IMR-90 (cell line): ENCODE results near the gene CTIF. TPM values are rescaled to one million over a fixed set of nuclear protein-coding genes. Genes with fewer than 3 reads are reported as not detected.

Experiments used
- ATAC-seq: fragments of 200-7000 bp; cut with Tn5 transposase; 2 replicates; pipeline ENCODE4 v1.9.1; 2020; ENCODE audit warnings: low read depth, mild to moderate bottlenecking, moderate library complexity
- BruUV-seq: library from RNA; stranded (reverse); fragments of 400-500 nt; replicated peaks from 2 replicates; lab custom pipeline; 2021; lab: Mats Ljungman, UMichigan
- CTCF ChIA-PET: fragments of 300-600 bp; formaldehyde crosslinking; extraction: SDS; loops from one replicate; lab custom pipeline; 2021; ENCODE audit warnings: antibody characterized with exemption; lab: Yijun Ruan, JAX
- POLR2A ChIA-PET: fragments of 300-600 bp; sonication (Branson Sonifier 250); formaldehyde crosslinking; loops from one replicate; lab custom pipeline; 2022; ENCODE audit warnings: antibody characterized with exemption; ENCODE audit not compliant: unreplicated experiment; lab: Charles Lee
- DNase-seq: peaks from one replicate; pipeline ENCODE4 v3.0.0; 2013
- H2AFZ ChIP-seq: replicated peaks from 2 replicates; pipeline ENCODE3; 2013; ENCODE audit warnings: low read length, mild to moderate bottlenecking; ENCODE audit not compliant: poor library complexity
- H2AK5ac ChIP-seq: 2 replicates; pipeline ENCODE4 v1.6.1; 2013; ENCODE audit warnings: low read depth, low read length, inconsistent platforms
- H2AK9ac ChIP-seq: replicated peaks from 2 replicates; pipeline ENCODE3; 2013; ENCODE audit warnings: mild to moderate bottlenecking, low read depth, low read length, moderate library complexity; ENCODE audit not compliant: poor library complexity
- H2BK120ac ChIP-seq: 2 replicates; pipeline ENCODE4 v1.6.1; 2013; ENCODE audit warnings: low read depth, low read length, inconsistent platforms
- H2BK15ac ChIP-seq: 3 replicates; pipeline ENCODE4 v1.6.1; 2013; ENCODE audit warnings: low read depth, low read length, inconsistent platforms
- H2BK20ac ChIP-seq: 2 replicates; pipeline ENCODE4 v1.6.1; 2013; ENCODE audit warnings: low read depth, mild to moderate bottlenecking, inconsistent platforms, low read length, moderate library complexity
- H2BK5ac ChIP-seq: 2 replicates; pipeline ENCODE4 v1.6.1; 2013; ENCODE audit warnings: mild to moderate bottlenecking, low read depth, low read length, inconsistent platforms; ENCODE audit not compliant: poor library complexity, severe bottlenecking
- H3K14ac ChIP-seq: replicated peaks from 2 replicates; pipeline ENCODE4 v1.6.1; 2013; ENCODE audit warnings: low read depth, low read length, inconsistent platforms
- H3K18ac ChIP-seq: 2 replicates; pipeline ENCODE4 v1.6.1; 2013; ENCODE audit warnings: low read depth, low read length, control low read depth
- H3K23ac ChIP-seq: 2 replicates; pipeline ENCODE4 v1.6.1; 2013; ENCODE audit warnings: low read depth, low read length, inconsistent platforms
- H3K27ac ChIP-seq: 2 replicates; pipeline ENCODE4 v1.5.1; 2013; ENCODE audit warnings: mild to moderate bottlenecking, control low read depth, low read length; ENCODE audit not compliant: insufficient read depth
- H3K27me3 ChIP-seq: 2 replicates; pipeline ENCODE4 v1.6.1; 2013; ENCODE audit warnings: low read length; ENCODE audit not compliant: control insufficient read depth, insufficient read depth
- H3K36me3 ChIP-seq: 2 replicates; pipeline ENCODE4 v1.6.1; 2013; ENCODE audit warnings: low read length, mixed read lengths; ENCODE audit not compliant: control insufficient read depth, insufficient read depth
- H3K4ac ChIP-seq: 2 replicates; pipeline ENCODE4 v1.6.1; 2013; ENCODE audit warnings: low read depth, low read length, inconsistent platforms
- H3K4me1 ChIP-seq: 2 replicates; pipeline ENCODE4 v1.6.1; 2013; ENCODE audit warnings: low read length, mixed read lengths; ENCODE audit not compliant: control insufficient read depth, insufficient read depth
- H3K4me2 ChIP-seq: 2 replicates; pipeline ENCODE4 v1.6.1; 2013; ENCODE audit warnings: low read depth, mild to moderate bottlenecking, control low read depth, low read length, moderate library complexity
- H3K4me3 ChIP-seq: 2 replicates; pipeline ENCODE4 v1.5.1; 2013; ENCODE audit warnings: low read depth, mild to moderate bottlenecking, control low read depth, low read length, moderate library complexity; ENCODE audit not compliant: insufficient read depth
- H3K56ac ChIP-seq: 2 replicates; pipeline ENCODE4 v1.6.1; 2013; ENCODE audit warnings: low read length, inconsistent platforms; ENCODE audit not compliant: insufficient read depth; ENCODE audit errors: extremely low read depth
- H3K79me1 ChIP-seq, 2 experiments: 2 replicates each; pipeline ENCODE4 v1.6.1; 2013; ENCODE audit warnings: low read length in 2 of 2, inconsistent platforms in 1 of 2, low read depth in 1 of 2
- H3K9ac ChIP-seq: 2 replicates; pipeline ENCODE4 v1.6.1; 2013; ENCODE audit warnings: low read depth, low read length, control low read depth
- H3K9me1 ChIP-seq: 2 replicates; pipeline ENCODE4 v1.6.1; 2013; ENCODE audit warnings: low read length, inconsistent platforms; ENCODE audit not compliant: insufficient read depth
- H3K9me3 ChIP-seq: 2 replicates; pipeline ENCODE4 v1.6.1; 2013; ENCODE audit warnings: low read length; ENCODE audit not compliant: control insufficient read depth, insufficient read depth
- H4K20me1 ChIP-seq: 2 replicates; pipeline ENCODE4 v1.6.1; 2013; ENCODE audit warnings: low read length, inconsistent platforms; ENCODE audit not compliant: insufficient read depth
- H4K5ac ChIP-seq: 2 replicates; pipeline ENCODE4 v1.6.1; 2013; ENCODE audit warnings: mild to moderate bottlenecking, low read depth, low read length, control low read depth
- H4K8ac ChIP-seq, 2 experiments: 2 replicates each; pipeline ENCODE4 v1.6.1; 2013; ENCODE audit warnings: low read depth in 2 of 2, low read length in 2 of 2, control low read depth in 1 of 2, inconsistent platforms in 1 of 2
- H4K91ac ChIP-seq: 2 replicates; pipeline ENCODE4 v1.6.1; 2013; ENCODE audit warnings: low read depth, low read length, inconsistent platforms; ENCODE audit not compliant: insufficient read depth
- BHLHE40 ChIP-seq: fragments of 150-350 bp; IDR thresholded peaks from 2 replicates; pipeline ENCODE4 v1.6.1; 2016; ENCODE audit warnings: mild to moderate bottlenecking, low read depth, low read length
- CEBPB ChIP-seq: IDR thresholded peaks from 2 replicates; pipeline ENCODE4 v1.6.1; 2012; ENCODE audit warnings: low read depth, low read length, improper control_type of control experiment
- CHD1 ChIP-seq: IDR thresholded peaks from 2 replicates; pipeline ENCODE4 v1.6.1; 2012; ENCODE audit warnings: low read depth, low read length, improper control_type of control experiment
- CTCF ChIP-seq: conservative IDR thresholded peaks from 2 replicates; pipeline ENCODE4 v1.5.1; 2012; ENCODE audit warnings: mild to moderate bottlenecking, low read depth, low read length, improper control_type of control experiment
- ELK1 ChIP-seq: fragments of 150-350 bp; IDR thresholded peaks from 2 replicates; pipeline ENCODE4 v1.6.1; 2016; ENCODE audit warnings: low read depth, mild to moderate bottlenecking, low read length, moderate library complexity, borderline replicate concordance
- FOS ChIP-seq: fragments of 150-350 bp; IDR thresholded peaks from 2 replicates; pipeline ENCODE4 v1.6.1; 2016; ENCODE audit warnings: low read depth, low read length
- MAFK ChIP-seq: IDR thresholded peaks from 2 replicates; pipeline ENCODE4 v1.6.1; 2012; ENCODE audit warnings: low read depth, low read length, improper control_type of control experiment
- MAZ ChIP-seq: IDR thresholded peaks from 2 replicates; pipeline ENCODE4 v1.6.1; 2012; ENCODE audit warnings: low read depth, mild to moderate bottlenecking, low read length, improper control_type of control experiment, moderate library complexity, borderline replicate concordance
- MXI1 ChIP-seq: IDR thresholded peaks from 2 replicates; pipeline ENCODE4 v1.6.1; 2012; ENCODE audit warnings: low read depth, mild to moderate bottlenecking, low read length, moderate library complexity, borderline replicate concordance
- NFE2L2 ChIP-seq: fragments of 150-350 bp; IDR thresholded peaks from 2 replicates; pipeline ENCODE4 v1.6.1; 2016; ENCODE audit warnings: low read depth, mild to moderate bottlenecking, low read length
- POLR2A ChIP-seq: IDR thresholded peaks from 2 replicates; pipeline ENCODE4 v1.6.1; 2012; ENCODE audit warnings: mild to moderate bottlenecking, low read depth, low read length
- RAD21 ChIP-seq: IDR thresholded peaks from 2 replicates; pipeline ENCODE4 v1.6.1; 2012; ENCODE audit warnings: low read length, improper control_type of control experiment
- RCOR1 ChIP-seq: IDR thresholded peaks from 2 replicates; pipeline ENCODE4 v1.6.1; 2012; ENCODE audit warnings: mild to moderate bottlenecking, low read length, improper control_type of control experiment; ENCODE audit not compliant: insufficient replicate concordance
- RFX5 ChIP-seq: IDR thresholded peaks from 2 replicates; pipeline ENCODE4 v1.8.0; 2012; ENCODE audit warnings: low read depth, mild to moderate bottlenecking, low read length, moderate library complexity
- SMC3 ChIP-seq: fragments of 150-350 bp; IDR thresholded peaks from 2 replicates; pipeline ENCODE4 v1.6.1; 2016; ENCODE audit warnings: low read depth, mild to moderate bottlenecking, antibody characterized with exemption, low read length, moderate library complexity
- USF2 ChIP-seq: fragments of 150-350 bp; IDR thresholded peaks from 2 replicates; pipeline ENCODE4 v1.6.1; 2017; ENCODE audit warnings: mild to moderate bottlenecking, antibody characterized with exemption, low read length, low read depth
- WGBS, 2 experiments: methylation state at CpG; one replicate each; pipeline versions ENCODE4 v1.1.5 to v1.1.7; 2013; ENCODE audit warnings: missing lambda C conversion rate in 2 of 2; ENCODE audit not compliant: insufficient read length in 1 of 2; ENCODE audit errors: extremely low coverage in 2 of 2; 5-methylcytosine and 5-hydroxymethylcytosine counted together
- dilution Hi-C: fragments of 300-500 bp; cut with HindIII; formaldehyde crosslinking; loops from one replicate; pipeline ENCODE4 v1.14.3; 2018; ENCODE audit warnings: low sequenced_read_pairs; ENCODE audit not compliant: unreplicated experiment
- in situ Hi-C: fragments of 300-500 bp; cut with MboI; formaldehyde crosslinking; loops from 3 replicates; pipeline ENCODE4 v1.14.3; 2019; ENCODE audit warnings: low sequenced_read_pairs, inconsistent platforms, mixed read lengths
- intact Hi-C: fragments of 100-400 bp; cut with micrococcal nuclease; formaldehyde crosslinking; loops from 2 replicates; pipeline ENCODE4 v1.10.0; 2022
- polyA plus RNA-seq, 3 experiments: library from polyadenylated mRNA; depleted of rRNA; stranded (reverse); fragments of >200 nt; gene quantifications; 2 replicates each; pipeline ENCODE4 v1.2.3, GENCODE V29; 2012; ENCODE audit warnings: low replicate concordance in 1 of 3
- total RNA-seq: library from RNA; depleted of rRNA; stranded (reverse); fragments of >200 nt; gene quantifications from 2 replicates; pipeline ENCODE4 v1.2.3, GENCODE V29; 2012

Gene CTIF
- total and polyA plus RNA-seq, 2 of the 4 experiments (the other 2 are of a cell fraction), result 25.1 to 57.0 TPM

GRCh38 chr18:48857023-48857694 is 318.3 kb downstream of the CTIF start:
- Histone ChIP-seq H2BK5ac (no peak overlapping the region), H3K27me3 (no peaks in the 10 kb centered on the region), H3K79me1 (peaks cover 27 to 64% of the 10 kb centered on the region in 2 experiments; a peak in 3 of 4 replicates), H3K9me3 (no peaks in the 10 kb centered on the region), H3K9ac (no peak overlapping the region), H4K20me1 (peaks cover 3% of the 10 kb centered on the region; the same call in 1 of the 2 replicates), H3K4me3 (no peak overlapping the region), H2BK120ac (no peak overlapping the region), H3K27ac (no peak overlapping the region), H3K36me3 (peaks cover 45% of the 10 kb centered on the region), H3K4ac (no peak overlapping the region), H4K8ac (no peak overlapping the region), H3K4me2 (no peak overlapping the region), H4K5ac (no peak overlapping the region), H3K23ac (no peak overlapping the region), H4K91ac (no peak overlapping the region), H2BK20ac (no peak overlapping the region), H3K18ac (no peak overlapping the region), H2AK5ac (no peak overlapping the region), H3K14ac (no peak overlapping the region), H2AK9ac (no peak overlapping the region), H2AFZ (no peak overlapping the region), H3K56ac (no peak overlapping the region), H3K4me1 (peaks cover 4% of the 10 kb centered on the region; the same call in 1 of the 2 replicates), H3K9me1 (peaks cover 18% of the 10 kb centered on the region), H2BK15ac (no peak overlapping the region)
- in situ Hi-C loops, result no loop called here
- intact Hi-C loops, result no loop called here
- BruUV-seq, result no TSS peak
- TF ChIP-seq ELK1 (no peak), RFX5 (no peak), USF2 (no peak), POLR2A (no peak), NFE2L2 (no peak), CEBPB (no peak), RAD21 (no peak), FOS (no peak), BHLHE40 (no peak), MAZ (no peak), SMC3 (no peak), MXI1 (no peak), CHD1 (no peak), RCOR1 (no peak), CTCF (no peak), MAFK (no peak)
- dilution Hi-C loops, result no loop called here
- POLR2A ChIA-PET, result no interaction called here
- CTCF ChIA-PET, result no interaction called here
- DNase-seq (no peak), ATAC-seq (no peak)
- WGBS, 2 experiments, result 100% methylated on average over 4 of the region's 14 CpGs; no CpG with 5 or more reads in 1 of the 2 experiments
